Activated CD4-positive, alpha-beta T cell treated with anti-CD3 and anti-CD28 coated beads, Interleukin-2, amount 10 ng/mL, durations not matched to agents 7 days and 5 days (primary cell): ENCODE results near the gene MST1. TPM values are rescaled to one million over a fixed set of nuclear protein-coding genes. Genes with fewer than 3 reads are reported as not detected.
"Not testable (repeated sequence)": the region's sequence is repeated elsewhere in the genome, so short reads cannot be mapped to it uniquely, and the experiment has no call there.

Experiments used
- CTCF ChIA-PET: fragments of 350-600 bp; sonication (Branson Sonifier 250); formaldehyde crosslinking; loops from one replicate; lab custom pipeline; 2021; ENCODE audit warnings: antibody characterized with exemption; lab: Charles Lee
- POLR2A ChIA-PET: fragments of 350-600 bp; sonication (Branson Sonifier 250); formaldehyde crosslinking; loops from one replicate; lab custom pipeline; 2021; ENCODE audit warnings: antibody characterized with exemption; lab: Charles Lee
- DNase-seq: peaks from one replicate; pipeline ENCODE4 v3.0.0-alpha.2; 2020
- H3K27ac Mint-ChIP-seq: one replicate; pipeline ENCODE4 v1.8.0; 2021; ENCODE audit warnings: mild to moderate bottlenecking, moderate library complexity, mixed read lengths
- H3K27me3 Mint-ChIP-seq: one replicate; pipeline ENCODE4 v1.8.0; 2021; ENCODE audit warnings: mixed read lengths
- H3K36me3 Mint-ChIP-seq: one replicate; pipeline ENCODE4 v1.8.0; 2021; ENCODE audit warnings: low read depth, mixed read lengths
- H3K4me1 Mint-ChIP-seq: one replicate; pipeline ENCODE4 v1.8.0; 2021; ENCODE audit warnings: mixed read lengths
- H3K4me3 Mint-ChIP-seq: one replicate; pipeline ENCODE4 v1.8.0; 2021; ENCODE audit warnings: mild to moderate bottlenecking, moderate library complexity, mixed read lengths
- H3K9me3 Mint-ChIP-seq: one replicate; pipeline ENCODE4 v1.8.0; 2021; ENCODE audit warnings: mixed read lengths
- total RNA-seq, 2 experiments: library from RNA; stranded (reverse); gene quantifications; one replicate each; pipeline ENCODE4 v1.2.3, GENCODE V29; 2021

MST1 gene
- total RNA-seq, 2 experiments from 2014 or later: 8.4 to 10.0 TPM

- peaks cover 37% of the 10 kb centered on the region for H3K4me1 Mint-ChIP-seq
- POLR2A ChIA-PET, H3K4me3 Mint-ChIP-seq: not testable (repeated sequence)
These were observed 2.2 kb upstream of the MST1 start for GRCh38 chr3:49691481-49691880.

GRCh38 chr3:49690856-49691255 is 1.6 kb upstream of the MST1 start:
- POLR2A ChIA-PET, CTCF ChIA-PET, H3K36me3 Mint-ChIP-seq, DNase-seq, H3K9me3 Mint-ChIP-seq, H3K27me3 Mint-ChIP-seq: not testable (repeated sequence)
- Mint-ChIP-seq H3K4me1 (peaks cover 38% of the 10 kb centered on the region), H3K27ac (peak overlapping the region; percentile 66), H3K4me3 (peak overlapping the region; percentile 97)

More at GRCh38 chr3:49691481-49691880, 2.2 kb upstream of the MST1 start:
- DNase-seq, H3K9me3 Mint-ChIP-seq, CTCF ChIA-PET, H3K27ac Mint-ChIP-seq, H3K36me3 Mint-ChIP-seq, H3K27me3 Mint-ChIP-seq: not testable (repeated sequence)

GRCh38 chr3:49689908-49690624 is 792 bp upstream of the MST1 start:
- H3K4me1 Mint-ChIP-seq: peaks cover 38% of the 10 kb centered on the region
- H3K27me3 Mint-ChIP-seq, H3K36me3 Mint-ChIP-seq, H3K9me3 Mint-ChIP-seq, POLR2A ChIA-PET, DNase-seq: not testable (repeated sequence)
- CTCF ChIA-PET: interaction anchor here (1.4 kb wide), 1 partner anchor 150 kb away, joined by 5 read pairs; no protein-coding TSS in a partner anchor
- H3K27ac Mint-ChIP-seq: peak overlapping the region; percentile 92
- peak overlapping the region; percentile 97 for H3K4me3 Mint-ChIP-seq

- H3K27me3 Mint-ChIP-seq, H3K9me3 Mint-ChIP-seq, H3K36me3 Mint-ChIP-seq, POLR2A ChIA-PET, DNase-seq: not testable (repeated sequence)
- H3K4me1 Mint-ChIP-seq: peaks cover 38% of the 10 kb centered on the region
- H3K27ac Mint-ChIP-seq: peak overlapping the region; percentile 92
- H3K4me3 Mint-ChIP-seq: peak overlapping the region; percentile 97
- CTCF ChIA-PET: interaction anchor here (1.1 to 1.4 kb wide), 2 partner anchors 8 to 149 kb away, joined by 3 to 5 read pairs; no protein-coding TSS in a partner anchor
These were observed 782 bp downstream of the MST1 start for GRCh38 chr3:49688338-49689045.

- CTCF ChIA-PET, H3K9me3 Mint-ChIP-seq, POLR2A ChIA-PET, H3K4me3 Mint-ChIP-seq, H3K36me3 Mint-ChIP-seq, H3K27me3 Mint-ChIP-seq, H3K27ac Mint-ChIP-seq, DNase-seq: not testable (repeated sequence)
- H3K4me1 Mint-ChIP-seq: peaks cover 37% of the 10 kb centered on the region
These were observed 1.9 kb downstream of the MST1 start for GRCh38 chr3:49687424-49687795.

GRCh38 chr3:49686769-49687423 is 2.4 kb downstream of the MST1 start:
- H3K4me1 Mint-ChIP-seq: peaks cover 36% of the 10 kb centered on the region
- POLR2A ChIA-PET, H3K27ac Mint-ChIP-seq, H3K27me3 Mint-ChIP-seq, CTCF ChIA-PET, H3K36me3 Mint-ChIP-seq, H3K9me3 Mint-ChIP-seq, H3K4me3 Mint-ChIP-seq: not testable (repeated sequence)
- peak; percentile 25 for DNase-seq

GRCh38 chr3:49686346-49686745 is 2.9 kb downstream of the MST1 start:
- not testable (repeated sequence) for H3K4me3 Mint-ChIP-seq, DNase-seq

GRCh38 chr3:49685846-49686245 is 3.4 kb downstream of the MST1 start:
- POLR2A ChIA-PET, CTCF ChIA-PET, H3K4me3 Mint-ChIP-seq, H3K9me3 Mint-ChIP-seq, H3K27me3 Mint-ChIP-seq, H3K36me3 Mint-ChIP-seq, DNase-seq, H3K27ac Mint-ChIP-seq: not testable (repeated sequence)
- peaks cover 28% of the 10 kb centered on the region for H3K4me1 Mint-ChIP-seq

More at GRCh38 chr3:49686346-49686745, 2.9 kb downstream of the MST1 start:
- peaks cover 33% of the 10 kb centered on the region for H3K4me1 Mint-ChIP-seq
- H3K27me3 Mint-ChIP-seq, CTCF ChIA-PET, POLR2A ChIA-PET, H3K36me3 Mint-ChIP-seq, H3K27ac Mint-ChIP-seq, H3K9me3 Mint-ChIP-seq: not testable (repeated sequence)

GRCh38 chr3:49685103-49685502 is 4.2 kb downstream of the MST1 start:
- CTCF ChIA-PET, H3K4me3 Mint-ChIP-seq, DNase-seq, H3K9me3 Mint-ChIP-seq, H3K27me3 Mint-ChIP-seq, H3K27ac Mint-ChIP-seq, POLR2A ChIA-PET, H3K36me3 Mint-ChIP-seq: not testable (repeated sequence)
- H3K4me1 Mint-ChIP-seq: peaks cover 21% of the 10 kb centered on the region

- Mint-ChIP-seq H3K4me1 (peaks cover 14% of the 10 kb centered on the region), H3K36me3 (peaks cover 12% of the 10 kb centered on the region)
- CTCF ChIA-PET, H3K27ac Mint-ChIP-seq, DNase-seq, H3K9me3 Mint-ChIP-seq, H3K27me3 Mint-ChIP-seq, POLR2A ChIA-PET, H3K4me3 Mint-ChIP-seq: not testable (repeated sequence)
These were observed 4.8 kb downstream of the MST1 start for GRCh38 chr3:49684453-49684852.

- Mint-ChIP-seq H3K27me3 (peaks cover 10% of the 10 kb centered on the region), H3K36me3 (peaks cover 13% of the 10 kb centered on the region), H3K9me3 (no peaks in the 10 kb centered on the region), H3K4me3 (no peak overlapping the region), H3K27ac (no peak overlapping the region), H3K4me1 (peaks cover 7% of the 10 kb centered on the region)
- DNase-seq: no peak
- CTCF ChIA-PET: interaction anchor here (1.3 to 1.5 kb wide), 2 partner anchors 36 to 143 kb away, joined by 3 to 6 read pairs; partner anchors contain the start of gene AMIGO3
- POLR2A ChIA-PET: no interaction called here
These were observed 6.1 kb downstream of the MST1 start for GRCh38 chr3:49683162-49683561.

GRCh38 chr3:49681543-49681942 is 7.7 kb downstream of the MST1 start:
- no peak overlapping the region for H3K27ac Mint-ChIP-seq
- H3K36me3 Mint-ChIP-seq: peaks cover 19% of the 10 kb centered on the region
- DNase-seq: no peak
- peaks cover 6% of the 10 kb centered on the region for H3K4me1 Mint-ChIP-seq
- ChIA-PET CTCF (no interaction called here), POLR2A (no interaction called here)
- H3K27me3 Mint-ChIP-seq: peaks cover 5% of the 10 kb centered on the region
- H3K9me3 Mint-ChIP-seq: no peaks in the 10 kb centered on the region
- H3K4me3 Mint-ChIP-seq: no peak overlapping the region

- peaks cover 3% of the 10 kb centered on the region for H3K27me3 Mint-ChIP-seq
- no peak for DNase-seq
- peaks cover 20% of the 10 kb centered on the region for H3K36me3 Mint-ChIP-seq
- ChIA-PET CTCF (no interaction called here), POLR2A (no interaction called here)
- H3K27ac Mint-ChIP-seq: no peak overlapping the region
- H3K4me3 Mint-ChIP-seq: no peak overlapping the region
- no peaks in the 10 kb centered on the region for H3K9me3 Mint-ChIP-seq
- H3K4me1 Mint-ChIP-seq: peaks cover 6% of the 10 kb centered on the region
These were observed 8.1 kb downstream of the MST1 start for GRCh38 chr3:49681232-49681522.
